Measurements from ENCODE around the gene KCNIP4.

DNA sequence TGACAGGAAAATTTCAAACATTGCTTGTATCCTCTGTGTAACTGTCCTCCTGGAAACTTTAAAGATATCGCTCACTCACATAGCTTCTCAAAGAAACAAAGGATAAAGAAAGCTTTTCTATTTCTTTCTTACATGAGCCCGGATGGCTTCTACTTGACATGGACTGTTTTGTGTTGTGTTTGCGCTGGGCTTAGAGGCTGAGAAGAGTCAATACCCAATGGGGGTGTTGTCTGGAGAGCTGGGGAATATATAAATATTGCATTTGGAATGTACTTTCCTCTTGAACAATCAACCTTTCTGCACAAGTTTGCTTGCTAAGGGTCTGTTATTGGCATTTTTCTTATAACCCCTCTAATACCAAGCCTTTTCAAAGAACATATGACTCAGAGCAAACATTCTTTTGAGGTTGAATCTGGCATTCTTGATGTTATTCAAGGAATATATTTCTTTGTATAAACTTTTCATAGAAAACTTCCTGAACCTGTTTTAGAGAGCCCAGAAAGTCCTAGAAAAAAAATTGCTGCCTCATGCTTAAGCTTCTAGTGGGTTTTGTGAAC is 916.4 kb downstream of the KCNIP4 start:
- TF ChIP-seq CTCF (IDR thresholded peaks at IDR 0.05), result no peak
- TF ChIP-seq POLR2A (IDR thresholded peaks at IDR 0.05), result no peak
- no peak for TF ChIP-seq EP300 (IDR thresholded peaks at IDR 0.05)

Measured in tibial nerve (tissue), 4 donors.